Right lobe of liver (tissue), 6 donors: Measurements from ENCODE around the gene TBC1D7. TPM values are rescaled to one million over a fixed set of nuclear protein-coding genes. Genes with fewer than 3 reads are reported as not detected.

Source experiments
- ATAC-seq, 4 donors: fragments of 200-7000 bp; cut with Tn5 transposase; one replicate each; pipeline ENCODE4 v1.9.1; 2020; ENCODE audit warnings: mild to moderate bottlenecking in 4 of 4, moderate library complexity in 4 of 4
- DNase-seq, 3 donors: peaks; one replicate each; pipeline ENCODE4 v3.0.0-alpha.2; 2020
- H3K27ac ChIP-seq, 3 donors: fragments of 200-600 bp; one replicate each; pipeline ENCODE4 v1.8.0; 2022
- H3K27me3 ChIP-seq, 2 donors: fragments of 200-600 bp; one replicate each; pipeline ENCODE4 v1.8.0; 2022
- H3K36me3 ChIP-seq, 4 donors: fragments of 200-600 bp; sonication (generic) in 1 of 4; one replicate each; pipeline versions ENCODE4 v1.5.1 to v1.8.0; 2017 to 2022; ENCODE audit warnings: control low read depth in 1 of 4
- H3K4me1 ChIP-seq, 4 donors: fragments of 200-600 bp; sonication (generic) in 1 of 4; one replicate each; pipeline versions ENCODE4 v1.5.1 to v1.8.0; 2017 to 2022; ENCODE audit warnings: control low read depth in 1 of 4
- H3K4me3 ChIP-seq, 3 donors: fragments of 200-600 bp; one replicate each; pipeline ENCODE4 v1.8.0; 2022
- H3K9me3 ChIP-seq, 4 donors: fragments of 200-600 bp; sonication (generic) in 1 of 4; one replicate each; pipeline versions ENCODE4 v1.5.1 to v1.8.0; 2017 to 2022; ENCODE audit warnings: control low read depth in 1 of 4
- CTCF ChIP-seq, 4 donors: fragments of 200-600 bp in 3 of 4; fragments of 450-650 bp in 1 of 4; IDR thresholded peaks; one replicate each; pipeline versions ENCODE4 v1.5.1 to v1.8.0; 2016 to 2022; ENCODE audit warnings: antibody characterized with exemption in 4 of 4, mild to moderate bottlenecking in 2 of 4
- POLR2A ChIP-seq: fragments of 450-650 bp; IDR thresholded peaks from one replicate; pipeline ENCODE4 v1.6.1; 2017; ENCODE audit warnings: antibody characterized with exemption, mild to moderate bottlenecking
- WGBS: methylation state at CpG from one replicate; pipeline ENCODE4 v1.1.6; 2018; ENCODE audit warnings: low coverage, low lambda C conversion rate; ENCODE audit not compliant: insufficient coverage; ENCODE audit errors: missing lambda C conversion rate; 5-methylcytosine and 5-hydroxymethylcytosine counted together
- intact Hi-C, 2 donors: fragments of 100-400 bp; cut with DNase I; formaldehyde crosslinking; loops; one replicate each; pipeline versions ENCODE4 v1.11.2 to v1.14.1; 2022
- total RNA-seq, 6 experiments: library from RNA; depleted of rRNA in 2 of 6; stranded (reverse); fragments of >200 nt in 2 of 6; fragmentation: NEBNext Ultra II Directional in 3 of 6; extraction: Animal tissue kit (Norgen Biotek cat#: 25700) in 3 of 6; gene quantifications; one replicate each; pipeline versions ENCODE4 v1.1.0 to v1.2.4, GENCODE V29; 2016 to 2023
- donor health status: DM: no; HTN: yes; CAD: no.
- donor health status: DM: no; HTN: no; CAD: no.
- donor health status: DM: no; HTN: no; CAD: no.
- donor health status: DM: no; HTN: yes; CAD: no.
- donor health status: DM: no; HTN: yes; CAD: no.

The TBC1D7 gene
- total RNA-seq, 6 experiments from 2014 or later, result 7.8 to 16.0 (median 9.7) TPM

- TF ChIP-seq POLR2A, result no peak
- no peak for TF ChIP-seq CTCF (IDR thresholded peaks at IDR 0.05)
- ATAC-seq (peak in 1 of 4 donors; percentile 24), DNase-seq (peak in 1 of 3 donors; percentile 18)
- Histone ChIP-seq H3K9me3 (no peaks in the 10 kb centered on the region), H3K4me1 (peaks cover 0 to 11% (median 0%) of the 10 kb centered on the region in 4 donors), H3K27ac (no peak overlapping the region), H3K27me3 (no peaks in the 10 kb centered on the region), H3K36me3 (no peaks in the 10 kb centered on the region), H3K4me3 (no peak overlapping the region)
- intact Hi-C loops, result no loop called here
- WGBS, result 51% methylated on average over 4 of the region's 4 CpGs
Observed at GRCh38 chr6:13286181-13286580, 42.2 kb downstream of the TBC1D7 start.

- WGBS, result 75% methylated on average over 2 of the region's 2 CpGs
- Histone ChIP-seq H3K27ac (no peak overlapping the region), H3K4me3 (no peak overlapping the region), H3K36me3 (no peaks in the 10 kb centered on the region), H3K4me1 (peaks cover 0 to 11% (median 0%) of the 10 kb centered on the region in 4 donors), H3K27me3 (no peaks in the 10 kb centered on the region), H3K9me3 (no peaks in the 10 kb centered on the region)
- no peak for ATAC-seq
- TF ChIP-seq CTCF (IDR thresholded peaks at IDR 0.05), result no peak
- no peak for TF ChIP-seq POLR2A
- DNase-seq, result peak in 1 of 3 donors; percentile 24
- intact Hi-C loops, result no loop called here
Observed at GRCh38 chr6:13285705-13286104, 42.6 kb downstream of the TBC1D7 start.

GRCh38 chr6:13284646-13285045 lies 43.7 kb downstream of the TBC1D7 start:
- WGBS, result 75% methylated on average over 2 of the region's 6 CpGs
- Histone ChIP-seq H3K4me3 (no peak overlapping the region), H3K4me1 (peaks cover 0 to 4% (median 0%) of the 10 kb centered on the region in 4 donors), H3K27ac (no peak overlapping the region), H3K36me3 (no peaks in the 10 kb centered on the region), H3K27me3 (no peaks in the 10 kb centered on the region), H3K9me3 (no peaks in the 10 kb centered on the region)
- intact Hi-C loops, result no loop called here
- DNase-seq, result no peak
- TF ChIP-seq POLR2A (no peak), CTCF (IDR thresholded peaks at IDR 0.05) (no peak)
- ATAC-seq, result no peak

GRCh38 chr6:13283331-13283730 lies 45.0 kb downstream of the TBC1D7 start:
- Histone ChIP-seq H3K4me1 (no peaks in the 10 kb centered on the region), H3K36me3 (no peaks in the 10 kb centered on the region), H3K4me3 (no peak overlapping the region), H3K27ac (no peak overlapping the region), H3K9me3 (no peaks in the 10 kb centered on the region), H3K27me3 (no peaks in the 10 kb centered on the region)
- intact Hi-C loops, result no loop called here
- no peak for TF ChIP-seq POLR2A
- no peak for TF ChIP-seq CTCF (IDR thresholded peaks at IDR 0.05)
- ATAC-seq (peak in 2 of 4 donors; percentile 23 to 37), DNase-seq (no peak)
- 65% methylated on average over 11 of the region's 14 CpGs for WGBS
